ENCODE results near the gene KLK1. TPM values are rescaled to one million over a fixed set of nuclear protein-coding genes. Genes with fewer than 3 reads are reported as not detected.

Gene KLK1
- total and polyA plus RNA-seq, 10 of the 15 experiments (the other 5 are each of a cell fraction or from before 2014, with no cell fraction given), result 3.4 to 27.5 (median 20.2) TPM

DNA sequence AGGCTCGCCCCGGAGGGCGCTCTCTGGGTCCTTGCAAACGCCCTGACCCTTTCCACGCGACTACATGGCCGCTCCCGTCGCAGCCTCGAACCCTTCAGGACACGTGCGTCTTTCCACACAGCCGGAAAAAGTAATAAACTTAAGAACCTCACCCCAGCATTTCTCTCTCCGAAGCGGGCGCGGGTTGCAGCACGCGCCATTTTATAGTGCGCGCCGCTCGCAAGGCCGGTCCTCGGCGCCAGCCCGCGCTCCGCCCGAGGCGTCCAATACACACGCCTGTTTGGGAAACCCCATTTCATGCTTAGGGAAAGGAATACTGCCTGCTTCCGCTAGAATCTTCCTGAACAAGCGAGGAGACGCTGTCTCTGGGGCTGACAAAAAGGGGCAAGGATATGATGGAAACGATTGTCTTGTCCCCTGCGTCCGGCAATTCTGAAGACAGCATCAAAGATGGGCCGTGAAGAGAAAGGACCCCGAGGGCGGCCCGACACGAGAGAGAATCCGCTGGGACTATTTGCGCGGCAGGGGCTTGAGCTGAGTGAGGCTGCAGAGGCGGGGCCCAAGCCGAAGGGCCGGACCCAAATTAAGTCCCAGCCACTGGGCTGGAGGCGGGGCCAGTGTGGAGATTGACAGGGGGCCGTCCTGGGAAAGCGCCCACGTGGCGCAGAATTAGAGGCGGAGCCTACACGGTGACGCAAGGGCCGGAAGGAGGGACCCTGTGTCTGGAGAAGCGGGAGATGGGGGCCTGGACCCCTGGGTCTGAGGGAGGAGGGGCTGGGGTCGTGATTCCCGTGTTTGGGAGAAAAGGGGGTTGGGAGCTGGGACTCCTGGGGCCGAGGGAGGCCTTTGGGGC, 18.9 kb downstream of the KLK1 start (continued):
- TF ChIP-seq ZBTB40 (IDR thresholded peaks at IDR 0.05; ENCODE audit: borderline replicate concordance) (peak; percentile 68; the same call in 1 of the 2 replicates), EP300 (IDR thresholded peaks at IDR 0.05; ENCODE audit: borderline replicate concordance in 1 of 2, control insufficient read depth in 1 of 2, low read depth in 2 of 2, low read length in 2 of 2) (no peak), RELA (IDR thresholded peaks at IDR 0.05; ENCODE audit: borderline replicate concordance, partially characterized antibody) (peak; percentile 92)
